ENCODE results near the gene ENG.
"Not testable (repeated sequence)": the region's sequence is repeated elsewhere in the genome, so short reads cannot be mapped to it uniquely, and the experiment has no call there.

The ENG gene

GRCh38 chr9:127878652-127879390 is 24.4 kb upstream of the ENG start:
- DNase-seq (ENCODE audit: low read depth), result no peak

- no peak for DNase-seq (ENCODE audit: low read depth)
Observed at GRCh38 chr9:127878001-127878651, 23.7 kb upstream of the ENG start.

DNA sequence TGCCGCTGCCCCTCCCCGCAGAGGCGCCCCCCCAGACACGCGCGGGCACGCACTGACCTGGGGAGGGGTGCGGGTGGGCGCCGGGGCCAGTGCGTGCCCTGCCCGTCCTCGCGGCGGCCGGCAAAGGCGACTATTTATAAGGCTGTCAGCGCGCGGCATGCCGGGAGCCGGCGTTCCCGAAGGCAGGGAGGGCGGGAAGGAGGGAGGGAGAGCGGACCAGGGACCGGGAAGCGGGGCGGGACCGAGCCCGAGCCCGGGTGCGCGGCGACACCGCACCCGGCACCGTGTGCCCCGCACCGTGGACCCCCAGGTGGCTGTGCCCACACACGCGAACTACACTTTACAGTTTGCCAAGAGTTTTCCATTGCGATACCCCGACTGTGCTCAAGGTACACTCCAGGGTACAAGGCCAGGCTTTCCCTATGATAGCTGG is 23.1 kb upstream of the ENG start, which contains the start of gene AK1:
Gene AK1, minus strand, starts transcription at position 110 of the 433 bp plus-strand sequence. CDS start 3,058 bp downstream, outside the sequence.
- no peak for DNase-seq (ENCODE audit: low read depth)

DNA sequence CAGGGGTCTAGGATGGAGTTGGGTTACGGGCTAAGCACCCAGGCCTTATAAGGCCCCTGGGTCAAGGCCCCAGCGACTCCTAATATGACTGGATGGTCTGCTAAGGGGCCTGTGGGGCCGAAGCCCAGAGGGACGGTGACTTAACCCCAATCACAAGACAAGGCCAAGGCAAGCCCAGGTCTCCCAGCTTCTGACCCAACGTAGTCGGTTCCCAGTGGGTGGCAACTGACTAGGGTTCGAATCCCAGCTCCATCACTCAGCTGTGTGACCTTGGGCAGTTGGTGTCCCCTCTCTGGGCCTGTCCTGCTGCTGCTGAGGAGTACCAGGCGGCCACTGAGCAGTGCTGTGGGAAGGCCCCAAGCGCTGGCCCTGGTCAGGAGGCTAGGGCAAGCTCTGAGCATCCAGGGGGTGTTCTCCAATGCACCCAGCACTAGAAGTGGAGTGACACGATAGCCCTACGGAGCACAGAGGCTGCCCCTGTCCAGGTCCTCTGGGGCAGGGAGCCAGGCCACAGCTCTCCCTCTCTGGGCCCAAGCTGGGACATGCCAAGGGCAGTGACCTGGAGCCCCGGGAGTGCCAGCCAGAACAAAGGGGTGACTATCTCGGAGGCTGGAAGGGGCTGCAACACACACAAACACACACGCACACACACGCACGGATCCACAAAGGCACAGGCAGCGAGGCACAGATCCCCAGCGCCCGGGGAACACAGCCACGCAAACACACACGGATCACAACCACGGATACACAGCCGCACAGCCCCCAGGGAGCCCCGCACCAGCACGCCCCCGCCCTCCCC is 22.5 kb upstream of the ENG start:
- DNase-seq (ENCODE audit: low read depth), result no peak

DNA sequence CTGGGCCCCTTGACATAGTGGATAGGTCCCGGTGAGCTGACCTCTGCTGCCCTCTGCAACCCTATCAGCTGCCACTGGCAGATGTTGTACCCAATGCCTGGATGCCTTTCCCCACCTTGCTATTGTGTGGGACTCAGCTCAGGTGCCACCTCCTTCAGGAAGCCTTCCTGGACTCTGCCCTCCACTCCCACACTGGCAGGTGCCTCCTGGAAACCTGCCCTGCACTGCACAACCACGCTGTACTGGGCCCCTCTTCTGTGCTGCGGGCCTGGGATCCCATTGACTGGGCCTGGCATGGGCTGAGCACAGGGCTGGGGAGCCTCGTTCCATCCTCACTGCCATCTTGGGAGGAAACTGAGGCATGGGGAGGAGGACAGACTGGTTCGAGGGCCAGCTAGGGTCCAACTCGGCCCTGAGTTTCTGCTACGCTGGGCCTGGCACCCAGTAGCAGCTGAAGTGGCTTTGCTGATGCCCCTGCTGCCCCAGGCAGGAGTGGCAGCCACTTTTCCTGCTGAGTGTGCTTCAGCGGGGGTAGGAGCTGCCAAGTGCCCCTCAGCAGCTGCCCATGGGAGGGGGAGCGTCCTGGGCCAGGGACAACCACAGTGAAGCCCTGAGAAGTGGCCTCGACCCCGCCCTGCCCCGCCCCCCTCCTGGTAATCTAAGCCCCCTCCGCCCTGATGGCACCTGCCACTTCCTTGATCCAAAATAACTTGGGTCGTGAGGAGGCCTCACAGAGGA is 21.7 kb upstream of the ENG start:
- DNase-seq (ENCODE audit: low read depth), result no peak

DNA sequence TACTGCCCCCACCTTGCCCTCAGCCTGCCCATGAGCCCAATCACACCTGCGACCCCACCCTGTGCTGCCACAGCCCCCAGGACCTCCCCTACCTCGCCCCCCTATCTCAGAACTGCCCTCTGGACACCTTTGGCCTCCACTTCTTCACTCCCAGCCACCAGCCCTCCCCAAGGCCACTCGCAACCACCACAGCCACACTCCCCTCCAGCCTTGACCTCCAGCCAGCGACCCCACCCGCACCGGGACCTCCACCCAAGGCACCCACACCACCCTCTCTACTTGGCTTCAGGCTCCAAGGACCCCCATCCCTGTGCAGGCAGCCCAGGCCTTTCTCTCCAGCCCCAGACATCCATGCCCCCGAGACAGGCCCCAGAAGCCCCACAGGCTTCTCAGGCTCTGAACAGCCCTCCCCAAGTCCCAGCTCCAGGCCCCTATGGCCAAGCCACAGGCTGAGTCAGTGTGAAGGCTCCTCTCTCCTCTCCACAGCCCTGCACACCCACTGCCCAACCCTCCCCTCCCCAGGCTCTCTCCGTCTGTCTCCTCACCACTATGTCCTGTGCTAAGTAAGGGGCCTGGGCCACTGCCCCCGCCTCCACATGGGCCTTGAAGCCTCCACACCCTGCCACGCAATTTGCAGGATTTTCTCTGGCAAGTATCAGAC is 21.0 kb upstream of the ENG start:
- DNase-seq (ENCODE audit: low read depth), result no peak

GRCh38 chr9:127874301-127875221 is 20.1 kb upstream of the ENG start:
- DNase-seq (ENCODE audit: low read depth), result no peak

- DNase-seq (ENCODE audit: low read depth), result no peak
Observed at GRCh38 chr9:127873886-127874285, 19.4 kb upstream of the ENG start.

DNA sequence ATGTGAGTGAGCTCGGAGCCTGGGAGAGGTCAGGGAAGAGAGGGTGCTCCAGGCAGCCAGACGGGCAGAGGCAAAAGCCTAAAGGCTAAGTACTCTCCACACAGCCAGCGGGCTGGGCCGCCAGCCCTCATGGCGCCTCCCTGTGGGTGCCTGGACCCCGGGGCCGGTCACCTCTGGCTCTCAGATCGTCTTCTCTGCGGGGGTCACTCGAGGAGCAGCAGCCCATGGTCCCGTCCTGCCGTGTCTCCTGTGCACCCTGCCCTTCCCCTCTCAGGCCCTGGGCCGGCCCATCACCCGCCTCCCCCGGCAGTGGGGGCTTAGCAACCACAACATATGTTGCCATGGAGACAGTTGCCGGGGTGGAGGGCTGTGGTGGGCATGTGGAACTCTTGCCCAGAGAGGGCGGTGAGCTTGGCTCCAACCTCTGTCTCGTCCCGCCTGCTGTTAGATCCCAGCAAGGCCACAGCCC is 18.8 kb upstream of the ENG start:
- DNase-seq (ENCODE audit: low read depth), result no peak

GRCh38 chr9:127872369-127873222 is 18.1 kb upstream of the ENG start:
- no peak for DNase-seq (ENCODE audit: low read depth)

GRCh38 chr9:127871531-127871930 is 17.1 kb upstream of the ENG start:
- DNase-seq (ENCODE audit: low read depth), result no peak

- no peak for DNase-seq (ENCODE audit: low read depth)
Observed at GRCh38 chr9:127870887-127871286, 16.4 kb upstream of the ENG start.

DNA sequence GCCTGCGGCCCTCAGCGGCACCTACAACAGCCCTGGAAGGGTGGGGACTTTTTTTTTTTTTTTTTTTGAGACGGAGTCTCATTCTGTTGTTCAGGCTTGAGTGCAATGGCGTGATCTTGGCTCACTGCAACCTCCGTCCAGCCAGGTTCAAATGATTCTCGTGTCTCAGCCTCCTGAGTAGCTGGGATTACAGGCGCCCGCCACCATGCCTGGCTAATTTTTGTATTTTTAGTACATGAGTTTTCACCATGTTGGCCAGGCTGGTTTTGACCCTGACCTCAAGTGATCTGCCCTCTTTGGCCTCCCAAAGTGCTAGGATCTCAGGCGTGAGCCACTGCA is 15.7 kb upstream of the ENG start:
- DNase-seq (ENCODE audit: low read depth), result not testable (repeated sequence)

- peak; percentile 67 for DNase-seq (ENCODE audit: low read depth)
Observed at GRCh38 chr9:127869310-127870152, 15.1 kb upstream of the ENG start.

GRCh38 chr9:127868278-127868902 is 13.9 kb upstream of the ENG start:
- DNase-seq (ENCODE audit: low read depth), result no peak

DNA sequence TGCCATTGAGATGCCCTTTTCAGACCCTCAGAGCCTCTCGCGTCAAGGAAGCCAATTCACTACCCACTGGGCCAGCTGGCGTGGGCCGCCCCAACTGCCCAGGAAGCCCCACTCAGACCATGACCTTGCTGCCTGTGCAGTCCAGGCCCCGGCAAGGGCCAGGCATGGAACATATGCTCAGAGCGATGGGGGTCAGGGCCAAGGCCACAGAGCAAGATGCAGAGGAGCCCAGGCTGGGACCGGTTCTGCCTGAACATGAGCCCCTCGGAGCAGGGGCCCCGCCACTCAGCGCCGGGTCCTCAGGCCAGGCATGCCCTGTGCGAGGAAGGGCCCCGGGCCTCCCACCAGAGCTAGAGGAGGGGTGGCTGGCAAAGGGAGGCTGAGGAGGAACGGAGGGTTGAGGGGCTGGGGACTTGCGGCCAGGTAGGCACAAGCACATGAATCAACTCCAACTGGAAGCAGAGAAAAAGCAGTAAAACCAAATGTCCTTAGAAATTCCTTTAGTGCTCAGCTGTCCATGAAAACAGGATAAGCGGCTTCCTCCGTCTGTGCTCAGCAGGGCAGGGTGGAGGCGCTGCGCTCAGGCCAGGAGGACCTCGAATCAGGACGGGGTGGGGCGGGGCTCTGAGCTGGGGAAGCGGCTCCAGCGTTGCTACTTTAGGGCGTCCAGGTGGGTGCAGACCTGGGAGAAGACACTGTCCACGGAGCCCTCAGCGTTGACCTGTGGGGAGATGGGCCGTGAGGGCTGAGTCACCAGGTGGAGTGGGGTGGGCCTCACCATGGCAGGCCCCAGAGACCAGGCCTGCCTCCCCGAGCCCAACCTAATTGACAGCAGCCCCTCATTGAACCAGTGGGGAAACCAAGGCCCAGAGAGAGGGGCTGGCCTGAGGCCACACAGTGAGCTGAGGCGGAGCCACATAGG is 13.2 kb upstream of the ENG start:
- DNase-seq (ENCODE audit: low read depth), result no peak

DNA sequence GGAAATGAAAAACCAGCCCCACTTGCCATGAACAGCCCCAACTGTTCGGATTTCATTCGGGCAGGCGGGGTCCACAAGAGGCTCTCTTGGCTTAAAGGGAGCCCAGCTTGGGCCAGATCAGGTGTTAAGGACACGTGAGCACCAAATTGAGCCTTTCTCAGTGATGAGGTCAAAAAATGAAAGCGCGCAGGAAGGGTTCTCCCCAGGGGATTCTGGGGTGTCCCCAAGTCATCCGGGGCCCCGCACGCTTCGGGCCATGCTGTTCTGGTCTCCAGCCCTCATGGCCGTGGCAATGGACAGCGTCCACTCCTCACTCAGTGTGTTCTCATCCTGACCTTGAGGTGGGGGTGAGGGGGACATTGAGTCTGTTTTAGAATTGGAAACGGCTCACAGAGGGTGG is 12.1 kb upstream of the ENG start:
- no peak for DNase-seq (ENCODE audit: low read depth)
